ENCODE measurements around the gene WRNIP1. TPM values are rescaled to one million over a fixed set of nuclear protein-coding genes. Genes with fewer than 3 reads are reported as not detected.

Gene WRNIP1
- polyA plus RNA-seq, 1 experiment: 26.5 TPM

GRCh38 chr6:2819978-2820377 lies 54.8 kb downstream of the WRNIP1 start:
- ChIA-PET POLR2A (no interaction called here), CTCF (interaction anchor here (2.2 kb wide), 1 partner anchor 29 kb away, joined by 7 read pairs; no protein-coding TSS in a partner anchor)
- no peaks in the 10 kb centered on the region for H3K36me3 ChIP-seq (ENCODE audit: control insufficient read depth, insufficient read depth, low read length)
- no peak for TF ChIP-seq CTCF (IDR thresholded peaks at IDR 0.05; ENCODE audit: insufficient read depth, low read depth, low read length)
- no peak overlapping the region for H3K4me3 ChIP-seq (ENCODE audit: low read depth, low read length)
- no peaks in the 10 kb centered on the region for H3K27me3 ChIP-seq (ENCODE audit: control insufficient read depth, insufficient read depth, low read length)
- DNase-seq (ENCODE audit: low read depth): no peak

- ChIA-PET CTCF (no interaction called here), POLR2A (no interaction called here)
- H3K36me3 ChIP-seq (ENCODE audit: control insufficient read depth, insufficient read depth, low read length): no peaks in the 10 kb centered on the region
- TF ChIP-seq CTCF (IDR thresholded peaks at IDR 0.05; ENCODE audit: insufficient read depth, low read depth, low read length): no peak
- DNase-seq (ENCODE audit: low read depth): no peak
- H3K4me3 ChIP-seq (ENCODE audit: low read depth, low read length): no peak overlapping the region
- H3K27me3 ChIP-seq (ENCODE audit: control insufficient read depth, insufficient read depth, low read length): no peaks in the 10 kb centered on the region
Observed at GRCh38 chr6:2820415-2820814, 55.2 kb downstream of the WRNIP1 start.

- H3K4me3 ChIP-seq (ENCODE audit: low read depth, low read length): no peak overlapping the region
- H3K36me3 ChIP-seq (ENCODE audit: control insufficient read depth, insufficient read depth, low read length): no peaks in the 10 kb centered on the region
- H3K27me3 ChIP-seq (ENCODE audit: control insufficient read depth, insufficient read depth, low read length): no peaks in the 10 kb centered on the region
- ChIA-PET POLR2A (no interaction called here), CTCF (no interaction called here)
- no peak for DNase-seq (ENCODE audit: low read depth)
- no peak for TF ChIP-seq CTCF (IDR thresholded peaks at IDR 0.05; ENCODE audit: insufficient read depth, low read depth, low read length)
Observed at GRCh38 chr6:2821554-2821953, 56.4 kb downstream of the WRNIP1 start.

GRCh38 chr6:2823104-2823850 lies 58.1 kb downstream of the WRNIP1 start:
- no peak for DNase-seq (ENCODE audit: low read depth)
- ChIA-PET POLR2A (no interaction called here), CTCF (no interaction called here)
- no peak for TF ChIP-seq CTCF (IDR thresholded peaks at IDR 0.05; ENCODE audit: insufficient read depth, low read depth, low read length)
- Histone ChIP-seq H3K27me3 (ENCODE audit: control insufficient read depth, insufficient read depth, low read length) (no peaks in the 10 kb centered on the region), H3K36me3 (ENCODE audit: control insufficient read depth, insufficient read depth, low read length) (no peaks in the 10 kb centered on the region), H3K4me3 (ENCODE audit: low read depth, low read length) (no peak overlapping the region)

GRCh38 chr6:2826131-2826530 lies 60.9 kb downstream of the WRNIP1 start:
- H3K36me3 ChIP-seq (ENCODE audit: control insufficient read depth, insufficient read depth, low read length): no peaks in the 10 kb centered on the region
- CTCF ChIA-PET: interaction anchor here (1.1 to 1.6 kb wide), 3 partner anchors 8 to 35 kb away, joined by 3 to 4 read pairs (median 3); partner anchors contain the start of gene SERPINB1
- H3K27me3 ChIP-seq (ENCODE audit: control insufficient read depth, insufficient read depth, low read length): no peaks in the 10 kb centered on the region
- TF ChIP-seq CTCF (IDR thresholded peaks at IDR 0.05; ENCODE audit: insufficient read depth, low read depth, low read length): no peak
- H3K4me3 ChIP-seq (ENCODE audit: low read depth, low read length): no peak overlapping the region
- POLR2A ChIA-PET: interaction anchor here (0.7 kb wide), 1 partner anchor 40 kb away, joined by 5 read pairs; no protein-coding TSS in a partner anchor
- no peak for DNase-seq (ENCODE audit: low read depth)
